ENCODE data around the gene OSBPL6. TPM values are rescaled to one million over a fixed set of nuclear protein-coding genes. Genes with fewer than 3 reads are reported as not detected.
"Not testable (repeated sequence)": the region's sequence is repeated elsewhere in the genome, so short reads cannot be mapped to it uniquely, and the experiment has no call there.

OSBPL6 gene
- polyA plus RNA-seq, 1 donor (not counting 4 experiments of a cell fraction or from before 2014, with no cell fraction given), result 11.6 TPM

GRCh38 chr2:178420463-178420999, 226.2 kb downstream of the OSBPL6 start:
- Histone ChIP-seq H3K4me3 (ENCODE audit: control insufficient read depth in 2 of 3, extremely low read depth in 1 of 3, insufficient read depth in 2 of 3, low read depth in 1 of 3, low read length in 3 of 3) (no peak overlapping the region), H3K4me1 (ENCODE audit: control insufficient read depth, extremely low read depth, insufficient read depth, low read length) (peaks cover 35% of the 10 kb centered on the region), H3K36me3 (ENCODE audit: control insufficient read depth in 2 of 2, extremely low read depth in 1 of 2, insufficient read depth in 2 of 2, low read length in 2 of 2) (peaks cover 0 to 6% of the 10 kb centered on the region in 2 experiments), H3K9me1 (ENCODE audit: control insufficient read depth, extremely low read depth, insufficient read depth, low read length) (no peaks in the 10 kb centered on the region), H2AFZ (ENCODE audit: control insufficient read depth, low read length) (no peak overlapping the region), H4K20me1 (ENCODE audit: control insufficient read depth, extremely low read depth, insufficient read depth, low read length) (no peaks in the 10 kb centered on the region), H3K79me2 (ENCODE audit: control insufficient read depth, insufficient read depth, low read length) (peaks cover 12% of the 10 kb centered on the region), H3K9ac (ENCODE audit: control insufficient read depth, extremely low read depth, insufficient read depth, low read length) (no peak overlapping the region), H3K4me2 (ENCODE audit: control insufficient read depth, extremely low read depth, insufficient read depth, low read depth, low read length) (no peak overlapping the region), H3K27ac (ENCODE audit: control insufficient read depth, insufficient read depth, low read length) (no peak overlapping the region), H3K27me3 (ENCODE audit: control insufficient read depth, extremely low read depth, insufficient read depth, low read length) (no peaks in the 10 kb centered on the region), H3K9me3 (ENCODE audit: control insufficient read depth, low read depth, low read length) (no peaks in the 10 kb centered on the region)
- dilution Hi-C loops (cut with MboI; ENCODE audit: extremely low pct_ligation_motif_present, low sequenced_read_pairs), result no loop called here
- TF ChIP-seq CTCF (optimal IDR thresholded peaks at IDR 0.05 in 1 of 3, IDR thresholded peaks at IDR 0.05 in 1 of 3, conservative IDR thresholded peaks at IDR 0.05 in 1 of 3; ENCODE audit: extremely low read depth in 1 of 3, insufficient read depth in 2 of 3, low read length in 3 of 3) (no peak), EZH2 (IDR thresholded peaks at IDR 0.05; ENCODE audit: low read length) (no peak)
- FAIRE-seq (no peak), DNase-seq (ENCODE audit: low read depth, low spot score) (no peak)

- peaks cover 31% of the 10 kb centered on the region for H3K4me1 ChIP-seq (ENCODE audit: control insufficient read depth, extremely low read depth, insufficient read depth, low read length)
- no peak overlapping the region for H3K4me2 ChIP-seq (ENCODE audit: control insufficient read depth, extremely low read depth, insufficient read depth, low read depth, low read length)
- FAIRE-seq, result peak; percentile 67
- TF ChIP-seq CTCF (optimal IDR thresholded peaks at IDR 0.05 in 1 of 3, IDR thresholded peaks at IDR 0.05 in 1 of 3, conservative IDR thresholded peaks at IDR 0.05 in 1 of 3; ENCODE audit: extremely low read depth in 1 of 3, insufficient read depth in 2 of 3, low read length in 3 of 3) (no peak), EZH2 (IDR thresholded peaks at IDR 0.05; ENCODE audit: low read length) (no peak)
- dilution Hi-C loops (cut with MboI; ENCODE audit: extremely low pct_ligation_motif_present, low sequenced_read_pairs), result no loop called here
- no peaks in the 10 kb centered on the region for H4K20me1 ChIP-seq (ENCODE audit: control insufficient read depth, extremely low read depth, insufficient read depth, low read length)
- peaks cover 0 to 6% of the 10 kb centered on the region in 2 experiments for H3K36me3 ChIP-seq (ENCODE audit: control insufficient read depth in 2 of 2, extremely low read depth in 1 of 2, insufficient read depth in 2 of 2, low read length in 2 of 2)
- H3K4me3 ChIP-seq (ENCODE audit: control insufficient read depth in 2 of 3, extremely low read depth in 1 of 3, insufficient read depth in 2 of 3, low read depth in 1 of 3, low read length in 3 of 3), result no peak overlapping the region
- H3K9me1 ChIP-seq (ENCODE audit: control insufficient read depth, extremely low read depth, insufficient read depth, low read length), result no peaks in the 10 kb centered on the region
- H3K27me3 ChIP-seq (ENCODE audit: control insufficient read depth, extremely low read depth, insufficient read depth, low read length), result no peaks in the 10 kb centered on the region
- no peak for DNase-seq (ENCODE audit: low read depth, low spot score)
- no peak overlapping the region for H2AFZ ChIP-seq (ENCODE audit: control insufficient read depth, low read length)
- peaks cover 8% of the 10 kb centered on the region for H3K79me2 ChIP-seq (ENCODE audit: control insufficient read depth, insufficient read depth, low read length)
- H3K9me3 ChIP-seq (ENCODE audit: control insufficient read depth, low read depth, low read length), result no peaks in the 10 kb centered on the region
- no peak overlapping the region for H3K9ac ChIP-seq (ENCODE audit: control insufficient read depth, extremely low read depth, insufficient read depth, low read length)
- H3K27ac ChIP-seq (ENCODE audit: control insufficient read depth, insufficient read depth, low read length), result no peak overlapping the region
These were observed 227.8 kb downstream of the OSBPL6 start for GRCh38 chr2:178422097-178422496.

- H4K20me1 ChIP-seq (ENCODE audit: control insufficient read depth, extremely low read depth, insufficient read depth, low read length); H3K27ac ChIP-seq (ENCODE audit: control insufficient read depth, insufficient read depth, low read length); FAIRE-seq; H3K9ac ChIP-seq (ENCODE audit: control insufficient read depth, extremely low read depth, insufficient read depth, low read length); H3K27me3 ChIP-seq (ENCODE audit: control insufficient read depth, extremely low read depth, insufficient read depth, low read length); H3K4me2 ChIP-seq (ENCODE audit: control insufficient read depth, extremely low read depth, insufficient read depth, low read depth, low read length); DNase-seq (ENCODE audit: low read depth, low spot score); H3K4me3 ChIP-seq (ENCODE audit: control insufficient read depth in 2 of 3, extremely low read depth in 1 of 3, insufficient read depth in 2 of 3, low read depth in 1 of 3, low read length in 3 of 3); H3K9me1 ChIP-seq (ENCODE audit: control insufficient read depth, extremely low read depth, insufficient read depth, low read length); H3K9me3 ChIP-seq (ENCODE audit: control insufficient read depth, low read depth, low read length); H3K79me2 ChIP-seq (ENCODE audit: control insufficient read depth, insufficient read depth, low read length); dilution Hi-C loops (cut with MboI; ENCODE audit: extremely low pct_ligation_motif_present, low sequenced_read_pairs); H2AFZ ChIP-seq (ENCODE audit: control insufficient read depth, low read length): not testable (repeated sequence)
- Histone ChIP-seq H3K4me1 (ENCODE audit: control insufficient read depth, extremely low read depth, insufficient read depth, low read length) (peaks cover 14% of the 10 kb centered on the region), H3K36me3 (ENCODE audit: control insufficient read depth in 2 of 2, extremely low read depth in 1 of 2, insufficient read depth in 2 of 2, low read length in 2 of 2) (peaks cover 1 to 16% of the 10 kb centered on the region in 2 experiments)
These were observed 229.4 kb downstream of the OSBPL6 start for GRCh38 chr2:178423746-178424145.

All from keratinocyte (primary cell).